HCT116 (cell line): ENCODE results near the gene TBX2.

Experiments
- CBX3 ChIP-seq: IDR thresholded peaks from 2 replicates; pipeline ENCODE4 v1.6.1; 2012; ENCODE audit warnings: low read depth
- JUND ChIP-seq: IDR thresholded peaks from 2 replicates; pipeline ENCODE4 v1.6.1; 2012
- SP1 ChIP-seq: IDR thresholded peaks from 2 replicates; pipeline ENCODE4 v1.6.1; 2012; ENCODE audit warnings: low read depth
- TCF7L2 ChIP-seq: IDR thresholded peaks from 2 replicates; pipeline ENCODE4 v1.7.0; 2011; ENCODE audit warnings: borderline replicate concordance, inconsistent platforms; ENCODE audit not compliant: insufficient read depth, insufficient read length; ENCODE audit errors: extremely low read depth
- TF ChIP-seq, protein P1 (sequence below), 3 experiments: fragments of 200-600 bp in 1 of 3; sonication (generic) in 1 of 3; IDR thresholded peaks in 2 of 3; conservative IDR thresholded peaks in 1 of 3; 2 replicates each; pipeline ENCODE4 v1.5.1; 2012 to 2017; ENCODE audit warnings: low read depth in 2 of 3, low read length in 2 of 3, antibody characterized with exemption in 1 of 3, borderline replicate concordance in 1 of 3, control low read depth in 1 of 3, mild to moderate bottlenecking in 1 of 3, mixed read lengths in 1 of 3, mixed run types in 1 of 3, moderate library complexity in 1 of 3; ENCODE audit not compliant: insufficient read depth in 1 of 3

DNA sequence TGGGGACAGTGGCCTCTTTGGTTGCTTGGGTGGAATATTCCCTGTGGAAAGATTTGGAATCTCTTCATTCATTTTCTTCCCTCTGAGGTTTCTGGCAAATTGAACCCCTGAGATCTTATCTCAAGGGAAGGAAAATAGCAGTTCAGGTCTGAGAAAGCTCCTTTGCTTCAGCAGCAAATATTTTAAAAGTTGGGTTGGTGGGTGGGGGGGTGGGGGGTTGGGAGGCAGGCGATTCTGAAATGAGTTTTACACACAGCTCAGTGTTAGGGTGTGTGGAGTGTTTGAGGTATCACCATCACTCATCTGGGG, 6.8 kb downstream of the TBX2 start:
- TF ChIP-seq, protein P1, sequence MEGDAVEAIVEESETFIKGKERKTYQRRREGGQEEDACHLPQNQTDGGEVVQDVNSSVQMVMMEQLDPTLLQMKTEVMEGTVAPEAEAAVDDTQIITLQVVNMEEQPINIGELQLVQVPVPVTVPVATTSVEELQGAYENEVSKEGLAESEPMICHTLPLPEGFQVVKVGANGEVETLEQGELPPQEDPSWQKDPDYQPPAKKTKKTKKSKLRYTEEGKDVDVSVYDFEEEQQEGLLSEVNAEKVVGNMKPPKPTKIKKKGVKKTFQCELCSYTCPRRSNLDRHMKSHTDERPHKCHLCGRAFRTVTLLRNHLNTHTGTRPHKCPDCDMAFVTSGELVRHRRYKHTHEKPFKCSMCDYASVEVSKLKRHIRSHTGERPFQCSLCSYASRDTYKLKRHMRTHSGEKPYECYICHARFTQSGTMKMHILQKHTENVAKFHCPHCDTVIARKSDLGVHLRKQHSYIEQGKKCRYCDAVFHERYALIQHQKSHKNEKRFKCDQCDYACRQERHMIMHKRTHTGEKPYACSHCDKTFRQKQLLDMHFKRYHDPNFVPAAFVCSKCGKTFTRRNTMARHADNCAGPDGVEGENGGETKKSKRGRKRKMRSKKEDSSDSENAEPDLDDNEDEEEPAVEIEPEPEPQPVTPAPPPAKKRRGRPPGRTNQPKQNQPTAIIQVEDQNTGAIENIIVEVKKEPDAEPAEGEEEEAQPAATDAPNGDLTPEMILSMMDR (IDR thresholded peaks at IDR 0.05 in 2 of 3, conservative IDR thresholded peaks at IDR 0.05 in 1 of 3; ENCODE audit: borderline replicate concordance in 1 of 3, insufficient read depth in 1 of 3, low read depth in 2 of 3, low read length in 2 of 3) = no peak
- TF ChIP-seq CBX3 = no peak
- no peak for TF ChIP-seq TCF7L2
- TF ChIP-seq JUND = no peak
- no peak for TF ChIP-seq SP1
